Progenitor cell of endocrine pancreas (in vitro differentiated cells): ENCODE results near the gene PAPPA. TPM values are rescaled to one million over a fixed set of nuclear protein-coding genes. Genes with fewer than 3 reads are reported as not detected.

Experiments used
- DNase-seq: peaks from one replicate; pipeline ENCODE4 v3.0.0; 2021; ENCODE audit warnings: low spot score; ENCODE audit not compliant: unreplicated experiment
- H3K27ac Mint-ChIP-seq: 2 replicates; pipeline ENCODE4 v1.8.0; 2021; ENCODE audit warnings: mild to moderate bottlenecking, moderate library complexity, mixed read lengths
- H3K27me3 Mint-ChIP-seq: 2 replicates; pipeline ENCODE4 v1.8.0; 2021; ENCODE audit warnings: mixed read lengths
- H3K36me3 Mint-ChIP-seq: 2 replicates; pipeline ENCODE4 v1.8.0; 2022; ENCODE audit warnings: mixed read lengths; ENCODE audit not compliant: insufficient read depth
- H3K4me1 Mint-ChIP-seq: 2 replicates; pipeline ENCODE4 v1.8.0; 2021; ENCODE audit warnings: low read depth, mixed read lengths
- H3K4me3 Mint-ChIP-seq: 2 replicates; pipeline ENCODE4 v1.8.0; 2021; ENCODE audit warnings: low read depth, mild to moderate bottlenecking, moderate library complexity, mixed read lengths
- H3K9me3 Mint-ChIP-seq: 2 replicates; pipeline ENCODE4 v1.8.0; 2021; ENCODE audit warnings: low read depth, mixed read lengths
- total RNA-seq: library from RNA; stranded (reverse); gene quantifications from 2 replicates; pipeline ENCODE4 v1.2.1, GENCODE V29; 2021
- TF ChIP-seq, protein P1 (sequence below): fragments of 200-600 bp; sonication (generic); IDR thresholded peaks from one replicate; pipeline ENCODE4 v1.5.0; 2021; ENCODE audit warnings: antibody characterized with exemption, mild to moderate bottlenecking; ENCODE audit not compliant: unreplicated experiment

The PAPPA gene
- total RNA-seq, 1 donor from 2014 or later: 0.36 TPM

DNA sequence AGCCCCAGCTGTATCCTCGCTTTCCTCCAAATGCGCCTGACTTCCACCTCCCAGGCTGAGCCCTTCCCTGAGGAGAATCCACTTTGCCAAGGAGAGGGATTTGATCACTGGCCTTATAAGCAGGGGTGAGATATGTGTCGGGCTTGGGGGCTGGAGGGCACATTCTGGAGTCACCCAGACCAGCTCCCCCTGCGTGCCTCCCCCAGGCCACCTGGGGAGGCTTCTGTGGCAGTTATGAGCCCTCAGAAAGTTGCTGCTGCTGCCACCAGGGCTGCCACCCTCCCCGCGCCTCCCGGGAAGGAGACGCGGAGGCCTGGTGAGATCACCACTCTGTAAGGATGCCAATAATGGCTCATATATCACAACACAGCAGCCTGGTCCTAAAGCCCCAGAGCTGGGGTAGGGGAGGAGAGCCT lies 211.5 kb downstream of the PAPPA start:
- no peak for DNase-seq
- no peaks in the 10 kb centered on the region for H3K4me1 Mint-ChIP-seq
- H3K27ac Mint-ChIP-seq: no peak overlapping the region
- H3K36me3 Mint-ChIP-seq: no peaks in the 10 kb centered on the region
- TF ChIP-seq, protein P1, sequence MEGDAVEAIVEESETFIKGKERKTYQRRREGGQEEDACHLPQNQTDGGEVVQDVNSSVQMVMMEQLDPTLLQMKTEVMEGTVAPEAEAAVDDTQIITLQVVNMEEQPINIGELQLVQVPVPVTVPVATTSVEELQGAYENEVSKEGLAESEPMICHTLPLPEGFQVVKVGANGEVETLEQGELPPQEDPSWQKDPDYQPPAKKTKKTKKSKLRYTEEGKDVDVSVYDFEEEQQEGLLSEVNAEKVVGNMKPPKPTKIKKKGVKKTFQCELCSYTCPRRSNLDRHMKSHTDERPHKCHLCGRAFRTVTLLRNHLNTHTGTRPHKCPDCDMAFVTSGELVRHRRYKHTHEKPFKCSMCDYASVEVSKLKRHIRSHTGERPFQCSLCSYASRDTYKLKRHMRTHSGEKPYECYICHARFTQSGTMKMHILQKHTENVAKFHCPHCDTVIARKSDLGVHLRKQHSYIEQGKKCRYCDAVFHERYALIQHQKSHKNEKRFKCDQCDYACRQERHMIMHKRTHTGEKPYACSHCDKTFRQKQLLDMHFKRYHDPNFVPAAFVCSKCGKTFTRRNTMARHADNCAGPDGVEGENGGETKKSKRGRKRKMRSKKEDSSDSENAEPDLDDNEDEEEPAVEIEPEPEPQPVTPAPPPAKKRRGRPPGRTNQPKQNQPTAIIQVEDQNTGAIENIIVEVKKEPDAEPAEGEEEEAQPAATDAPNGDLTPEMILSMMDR: no peak
- no peak overlapping the region for H3K4me3 Mint-ChIP-seq
- H3K9me3 Mint-ChIP-seq: no peaks in the 10 kb centered on the region
- H3K27me3 Mint-ChIP-seq: no peaks in the 10 kb centered on the region

DNA sequence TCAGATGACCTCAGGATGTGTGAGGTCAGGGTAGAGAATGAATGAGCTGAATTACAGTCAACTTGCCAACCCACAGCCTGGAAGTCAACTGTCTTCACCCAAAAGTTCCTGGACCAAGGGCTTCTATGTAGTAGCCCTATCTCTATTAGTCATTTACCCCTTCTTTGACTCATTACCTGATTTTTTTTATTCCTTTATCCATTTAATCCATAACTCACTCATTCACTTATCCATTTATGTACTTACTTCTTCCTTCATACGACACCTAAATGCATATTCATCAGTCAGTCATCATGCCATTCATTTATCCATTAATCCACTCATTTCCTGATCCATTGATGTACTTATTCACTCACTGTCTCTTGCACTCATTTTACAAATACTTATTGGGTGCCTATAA lies 212.7 kb downstream of the PAPPA start:
- no peaks in the 10 kb centered on the region for H3K4me1 Mint-ChIP-seq
- H3K27me3 Mint-ChIP-seq: no peaks in the 10 kb centered on the region
- no peaks in the 10 kb centered on the region for H3K36me3 Mint-ChIP-seq
- TF ChIP-seq, protein P1: no peak
- H3K4me3 Mint-ChIP-seq: no peak overlapping the region
- no peak overlapping the region for H3K27ac Mint-ChIP-seq
- DNase-seq: no peak
- H3K9me3 Mint-ChIP-seq: no peaks in the 10 kb centered on the region

DNA sequence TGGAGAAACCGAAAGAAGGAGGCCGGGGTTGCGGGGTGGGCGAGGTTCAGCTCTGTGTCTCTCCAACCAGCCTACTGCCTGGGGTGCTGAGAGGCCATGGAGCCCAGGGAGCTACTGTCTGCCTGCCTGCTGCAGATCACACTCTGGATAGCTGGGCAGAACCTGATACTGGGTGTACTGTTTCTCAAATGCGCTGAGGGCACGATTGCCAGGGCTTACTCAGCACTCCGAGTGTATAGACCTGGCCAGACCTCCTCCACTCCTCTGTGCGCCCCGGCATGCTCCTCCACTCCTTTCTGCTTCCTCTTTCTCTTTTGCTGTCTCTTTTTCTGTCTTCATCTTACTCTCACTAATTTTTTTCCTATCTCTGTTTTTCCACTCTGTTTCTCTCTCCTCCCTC lies 215.1 kb downstream of the PAPPA start:
- no peaks in the 10 kb centered on the region for H3K36me3 Mint-ChIP-seq
- no peaks in the 10 kb centered on the region for H3K4me1 Mint-ChIP-seq
- DNase-seq: no peak
- no peak overlapping the region for H3K27ac Mint-ChIP-seq
- no peak overlapping the region for H3K4me3 Mint-ChIP-seq
- H3K27me3 Mint-ChIP-seq: no peaks in the 10 kb centered on the region
- TF ChIP-seq, protein P1: no peak
- no peaks in the 10 kb centered on the region for H3K9me3 Mint-ChIP-seq

DNA sequence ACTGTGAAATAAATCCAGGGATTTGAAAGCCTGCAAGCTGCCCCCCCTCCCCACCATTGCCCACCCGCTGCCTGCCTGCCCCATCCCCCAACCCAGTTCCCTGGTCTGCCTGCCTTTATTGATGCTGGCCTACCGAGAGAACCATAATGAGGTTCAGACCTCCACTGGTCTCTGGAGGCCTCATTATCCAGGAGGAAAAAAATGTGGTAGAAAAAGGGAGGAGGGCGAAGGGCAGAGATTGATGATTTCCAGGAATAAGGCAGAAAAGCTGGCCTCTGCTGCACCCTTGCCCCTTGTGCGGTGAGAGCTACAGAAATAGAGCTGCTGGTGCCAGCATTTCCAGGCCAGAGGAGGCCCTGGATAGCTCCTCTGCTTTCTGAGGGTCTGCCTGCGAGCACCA lies 216.1 kb downstream of the PAPPA start:
- DNase-seq: no peak
- TF ChIP-seq, protein P1: no peak
- H3K27ac Mint-ChIP-seq: no peak overlapping the region
- no peak overlapping the region for H3K4me3 Mint-ChIP-seq
- H3K27me3 Mint-ChIP-seq: no peaks in the 10 kb centered on the region
- H3K36me3 Mint-ChIP-seq: no peaks in the 10 kb centered on the region
- no peaks in the 10 kb centered on the region for H3K9me3 Mint-ChIP-seq
- no peaks in the 10 kb centered on the region for H3K4me1 Mint-ChIP-seq

DNA sequence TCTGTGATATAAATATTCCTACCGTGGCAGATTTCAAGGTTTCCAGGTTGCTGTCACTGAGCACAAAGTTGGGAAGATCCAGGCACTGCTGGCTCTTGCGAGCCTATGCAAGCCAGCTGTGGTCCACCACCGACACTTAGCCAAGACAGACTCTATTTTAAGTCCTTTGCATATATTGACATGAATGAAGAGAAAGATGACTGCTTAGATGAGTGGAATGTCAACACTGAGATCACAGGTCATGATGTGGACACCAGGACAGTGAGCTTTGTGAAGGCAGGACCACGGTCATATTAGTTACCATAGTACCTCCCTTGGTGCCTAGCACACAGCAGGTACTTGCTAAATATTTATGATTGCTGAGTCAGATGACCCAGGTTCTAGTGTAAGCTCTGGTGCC lies 217.0 kb downstream of the PAPPA start:
- Mint-ChIP-seq H3K27ac (peak overlapping the region; percentile 81), H3K4me1 (no peaks in the 10 kb centered on the region)

More for the DNA sequence above, 217.0 kb downstream of the PAPPA start:
- TF ChIP-seq, protein P1: no peak
- no peak for DNase-seq
- Mint-ChIP-seq H3K4me3 (no peak overlapping the region), H3K27me3 (no peaks in the 10 kb centered on the region), H3K36me3 (no peaks in the 10 kb centered on the region), H3K9me3 (no peaks in the 10 kb centered on the region)
